ENCODE data around the gene CRACR2B. TPM values are rescaled to one million over a fixed set of nuclear protein-coding genes. Genes with fewer than 3 reads are reported as not detected.

CRACR2B gene
- total RNA-seq, 4 donors from 2014 or later, result 7.1 to 19.7 (median 16.8) TPM

DNA sequence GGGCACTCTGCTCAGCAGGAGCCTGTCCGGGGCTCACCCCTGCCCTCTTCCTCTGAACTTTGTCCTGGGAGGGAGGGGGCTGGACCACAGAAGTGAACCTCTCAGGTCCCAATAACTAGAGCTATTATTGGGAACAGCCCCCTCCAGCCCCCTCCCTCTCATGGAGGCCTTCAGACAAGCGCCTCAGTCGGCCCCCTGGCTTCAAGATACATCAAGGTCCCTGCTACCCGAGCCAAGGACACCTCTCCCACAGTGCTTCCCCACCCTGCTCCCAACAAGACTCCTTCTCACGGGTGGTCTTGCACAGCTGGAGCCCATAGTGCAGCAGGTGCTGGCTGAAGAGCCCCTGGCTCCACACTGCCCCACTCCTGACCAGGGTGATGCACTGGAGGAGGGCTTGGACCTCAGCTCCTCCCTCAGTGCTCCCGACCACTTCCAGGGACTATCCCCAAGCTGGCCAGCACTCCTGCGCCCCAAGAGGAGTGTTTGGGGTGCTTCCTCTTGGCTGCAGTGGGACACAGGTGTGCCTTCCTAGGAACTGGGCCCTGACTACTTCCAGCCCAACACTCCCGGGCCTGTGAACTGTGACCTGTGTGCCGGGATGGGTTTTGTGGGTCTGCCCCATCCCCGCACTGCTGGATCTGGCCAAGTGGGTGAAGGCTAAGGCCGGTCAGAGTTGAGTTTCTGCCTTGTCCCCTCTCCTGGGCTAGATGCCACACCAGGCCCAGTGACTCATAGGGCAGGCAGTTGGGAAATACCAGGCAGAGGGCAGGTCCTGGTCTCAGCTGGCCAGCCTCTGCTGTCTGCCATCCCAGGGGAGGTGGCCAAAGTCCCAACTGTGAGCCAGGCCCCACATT is 6.8 kb upstream of the CRACR2B start:
- no peaks in the 10 kb centered on the region for H3K9me3 ChIP-seq
- peaks cover 0 to 45% (median 26%) of the 10 kb centered on the region in 3 donors for H3K36me3 ChIP-seq
- peak overlapping the region; percentile 65 to 81 (median 71) for H3K4me3 ChIP-seq
- TF ChIP-seq, protein P1, sequence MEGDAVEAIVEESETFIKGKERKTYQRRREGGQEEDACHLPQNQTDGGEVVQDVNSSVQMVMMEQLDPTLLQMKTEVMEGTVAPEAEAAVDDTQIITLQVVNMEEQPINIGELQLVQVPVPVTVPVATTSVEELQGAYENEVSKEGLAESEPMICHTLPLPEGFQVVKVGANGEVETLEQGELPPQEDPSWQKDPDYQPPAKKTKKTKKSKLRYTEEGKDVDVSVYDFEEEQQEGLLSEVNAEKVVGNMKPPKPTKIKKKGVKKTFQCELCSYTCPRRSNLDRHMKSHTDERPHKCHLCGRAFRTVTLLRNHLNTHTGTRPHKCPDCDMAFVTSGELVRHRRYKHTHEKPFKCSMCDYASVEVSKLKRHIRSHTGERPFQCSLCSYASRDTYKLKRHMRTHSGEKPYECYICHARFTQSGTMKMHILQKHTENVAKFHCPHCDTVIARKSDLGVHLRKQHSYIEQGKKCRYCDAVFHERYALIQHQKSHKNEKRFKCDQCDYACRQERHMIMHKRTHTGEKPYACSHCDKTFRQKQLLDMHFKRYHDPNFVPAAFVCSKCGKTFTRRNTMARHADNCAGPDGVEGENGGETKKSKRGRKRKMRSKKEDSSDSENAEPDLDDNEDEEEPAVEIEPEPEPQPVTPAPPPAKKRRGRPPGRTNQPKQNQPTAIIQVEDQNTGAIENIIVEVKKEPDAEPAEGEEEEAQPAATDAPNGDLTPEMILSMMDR (IDR thresholded peaks at IDR 0.05), result no peak
- TF ChIP-seq POLR2A (IDR thresholded peaks at IDR 0.05), result no peak
- peak in 1 of 2 donors; percentile 86 for TF ChIP-seq EP300 (IDR thresholded peaks at IDR 0.05)
- DNase-seq (ENCODE audit: low spot score in 2 of 2), result peak in 1 of 2 donors; percentile 67
- H3K27ac ChIP-seq, result peak overlapping the region; percentile 88 to 95 (median 91)
- H3K4me1 ChIP-seq, result peaks cover 0 to 34% (median 27%) of the 10 kb centered on the region in 4 donors
- WGBS, 2 donors, result 37 to 48% methylated on average over 7 to 9 of the region's 11 CpGs
- H3K27me3 ChIP-seq, result peaks cover 0 to 6% of the 10 kb centered on the region in 2 donors

DNA sequence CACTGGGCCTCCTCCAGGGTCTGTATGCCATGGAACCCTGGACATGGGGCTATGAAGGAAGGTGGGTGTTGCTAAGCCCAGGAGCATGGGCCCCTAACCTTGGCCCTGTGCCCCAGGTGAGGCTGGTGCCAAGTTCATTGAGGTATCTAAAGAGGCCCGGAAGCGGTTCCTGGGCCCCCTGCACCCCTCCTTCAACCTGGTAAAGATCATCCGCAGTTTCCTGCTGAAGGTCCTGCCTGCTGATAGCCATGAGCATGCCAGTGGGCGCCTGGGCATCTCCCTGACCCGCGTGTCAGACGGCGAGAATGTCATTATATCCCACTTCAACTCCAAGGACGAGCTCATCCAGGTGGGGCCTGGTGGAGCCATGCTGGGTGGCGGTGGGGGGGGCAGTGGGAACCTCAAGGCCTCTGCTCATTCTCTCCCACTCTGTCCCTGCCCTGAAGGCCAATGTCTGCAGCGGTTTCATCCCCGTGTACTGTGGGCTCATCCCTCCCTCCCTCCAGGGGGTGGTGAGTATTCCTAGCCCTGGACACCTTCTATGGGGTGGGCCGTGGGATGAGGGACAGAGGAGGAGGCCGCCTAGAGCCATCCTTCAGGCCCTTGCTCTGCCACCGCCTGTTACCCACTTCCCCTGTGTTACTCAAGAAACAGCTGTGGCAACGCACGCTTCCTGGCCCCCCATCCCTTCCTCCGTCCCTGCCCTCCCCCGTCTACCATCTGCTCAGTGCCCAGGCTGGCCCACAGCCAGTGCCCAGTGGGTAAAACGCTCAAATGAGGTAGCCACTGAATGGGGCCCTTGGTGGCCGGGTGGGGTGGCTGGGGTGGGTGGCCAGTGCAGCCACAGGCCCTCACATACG is 6.0 kb upstream of the CRACR2B start:
- Histone ChIP-seq H3K4me1 (peaks cover 0 to 39% (median 29%) of the 10 kb centered on the region in 4 donors), H3K27ac (peak overlapping the region in 3 of 4 donors; percentile 91 to 95 (median 91)), H3K36me3 (peaks cover 0 to 46% (median 26%) of the 10 kb centered on the region in 3 donors), H3K27me3 (peaks cover 0 to 13% of the 10 kb centered on the region in 2 donors), H3K9me3 (no peaks in the 10 kb centered on the region), H3K4me3 (peak overlapping the region in 3 of 4 donors; percentile 71 to 81 (median 71))
- no peak for TF ChIP-seq EP300 (IDR thresholded peaks at IDR 0.05)
- no peak for DNase-seq (ENCODE audit: low spot score in 2 of 2)
- WGBS, 2 donors, result 71 to 74% methylated on average over 20 to 21 of the region's 22 CpGs

DNA sequence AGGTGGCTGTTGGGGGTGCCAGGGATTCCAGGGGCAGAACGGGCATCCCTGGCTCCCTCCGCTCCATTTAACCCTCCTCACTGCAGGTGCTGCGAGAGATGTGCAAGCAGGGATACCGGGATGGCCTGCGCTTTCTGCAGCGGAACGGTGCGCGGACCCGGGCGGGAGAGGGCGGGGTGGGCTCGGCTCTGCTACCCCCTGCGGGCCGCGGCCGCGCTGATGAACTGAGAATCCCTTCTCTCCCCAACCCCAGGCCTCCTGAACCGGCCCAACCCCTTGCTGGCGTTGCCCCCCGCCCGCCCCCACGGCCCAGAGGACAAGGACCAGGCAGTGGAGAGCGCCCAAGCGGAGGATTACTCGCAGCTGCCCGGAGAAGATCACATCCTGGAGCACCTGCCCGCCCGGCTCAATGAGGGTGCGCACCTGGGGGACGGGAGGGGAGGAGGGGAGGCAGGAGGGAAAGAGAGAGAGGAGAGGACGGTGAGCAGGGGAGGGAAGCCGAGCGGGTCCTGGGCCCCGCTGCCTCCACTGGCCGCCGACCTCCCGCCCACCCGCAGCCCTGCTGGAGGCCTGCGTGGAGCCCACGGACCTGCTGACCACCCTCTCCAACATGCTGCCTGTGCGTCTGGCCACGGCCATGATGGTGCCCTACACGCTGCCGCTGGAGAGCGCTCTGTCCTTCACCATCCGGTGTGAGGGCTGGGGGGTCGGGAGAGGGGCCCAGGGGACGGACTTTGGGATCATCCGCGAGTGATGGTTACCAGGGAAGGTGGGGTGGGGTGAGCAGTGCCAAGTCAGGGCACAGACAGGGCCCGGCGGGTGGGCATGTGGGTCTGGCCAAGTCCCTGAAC is 4.1 kb upstream of the CRACR2B start:
- H3K4me3 ChIP-seq, result no peak overlapping the region
- DNase-seq (ENCODE audit: low spot score in 2 of 2), result no peak
- TF ChIP-seq EP300 (IDR thresholded peaks at IDR 0.05), result no peak
- TF ChIP-seq, protein P1 (IDR thresholded peaks at IDR 0.05), result no peak
- TF ChIP-seq POLR2A (IDR thresholded peaks at IDR 0.05), result no peak
- H3K4me1 ChIP-seq, result peaks cover 0 to 54% (median 39%) of the 10 kb centered on the region in 4 donors
- H3K36me3 ChIP-seq, result peaks cover 0 to 46% (median 26%) of the 10 kb centered on the region in 3 donors
- peaks cover 0 to 29% of the 10 kb centered on the region in 2 donors for H3K27me3 ChIP-seq
- H3K27ac ChIP-seq, result no peak overlapping the region
- no peaks in the 10 kb centered on the region for H3K9me3 ChIP-seq
- 83 to 88% methylated on average over 29 to 50 of the region's 53 CpGs for WGBS, 2 donors

DNA sequence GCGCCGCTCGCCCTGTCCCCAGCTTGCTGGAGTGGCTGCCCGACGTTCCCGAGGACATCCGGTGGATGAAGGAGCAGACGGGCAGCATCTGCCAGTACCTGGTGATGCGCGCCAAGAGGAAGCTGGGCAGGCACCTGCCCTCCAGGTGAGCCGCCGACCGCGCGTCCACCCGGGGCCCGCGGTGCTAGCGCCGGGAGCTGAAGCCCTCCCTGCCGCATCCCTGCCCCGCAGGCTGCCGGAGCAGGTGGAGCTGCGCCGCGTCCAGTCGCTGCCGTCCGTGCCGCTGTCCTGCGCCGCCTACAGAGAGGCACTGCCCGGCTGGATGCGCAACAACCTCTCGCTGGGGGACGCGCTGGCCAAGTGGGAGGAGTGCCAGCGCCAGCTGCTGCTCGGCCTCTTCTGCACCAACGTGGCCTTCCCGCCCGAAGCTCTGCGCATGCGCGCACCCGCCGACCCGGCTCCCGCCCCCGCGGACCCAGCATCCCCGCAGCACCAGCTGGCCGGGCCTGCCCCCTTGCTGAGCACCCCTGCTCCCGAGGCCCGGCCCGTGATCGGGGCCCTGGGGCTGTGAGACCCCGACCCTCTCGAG is 3.3 kb upstream of the CRACR2B start:
- H3K36me3 ChIP-seq, result peaks cover 0 to 46% (median 26%) of the 10 kb centered on the region in 3 donors
- no peaks in the 10 kb centered on the region for H3K9me3 ChIP-seq
- peaks cover 0 to 37% of the 10 kb centered on the region in 2 donors for H3K27me3 ChIP-seq
- H3K4me3 ChIP-seq, result no peak overlapping the region
- no peak for DNase-seq (ENCODE audit: low spot score in 2 of 2)
- H3K27ac ChIP-seq, result no peak overlapping the region
- TF ChIP-seq EP300 (IDR thresholded peaks at IDR 0.05) (no peak), POLR2A (IDR thresholded peaks at IDR 0.05) (no peak)
- TF ChIP-seq, protein P1 (IDR thresholded peaks at IDR 0.05), result no peak
- H3K4me1 ChIP-seq, result peaks cover 0 to 57% (median 42%) of the 10 kb centered on the region in 4 donors
- WGBS, 2 donors, result 84 to 90% methylated on average over 3 to 40 of the region's 59 CpGs
